ENCODE results near the gene PRXL2C.
"Not testable (repeated sequence)": the region's sequence is repeated elsewhere in the genome, so short reads cannot be mapped to it uniquely, and the experiment has no call there.

Gene PRXL2C

GRCh38 chr9:96649620-96650324, 5.3 kb downstream of the PRXL2C start:
- TF ChIP-seq CTCF (IDR thresholded peaks at IDR 0.05; ENCODE audit: control extremely low read depth, extremely low read depth, low read depth, missing control alignments): no peak
- no peak for DNase-seq (ENCODE audit: extremely low spot score)
- ChIA-PET CTCF (interaction anchor here (1.0 to 2.0 kb wide), 5 partner anchors 8 to 324 kb away, joined by 3 to 12 read pairs (median 6); no protein-coding TSS in a partner anchor), POLR2A (no interaction called here)

- no peak for DNase-seq (ENCODE audit: extremely low spot score)
- TF ChIP-seq CTCF (IDR thresholded peaks at IDR 0.05; ENCODE audit: control extremely low read depth, extremely low read depth, low read depth, missing control alignments): no peak
- ChIA-PET POLR2A (no interaction called here), CTCF (no interaction called here)
Measured at GRCh38 chr9:96646081-96646991, 8.8 kb downstream of the PRXL2C start.

- ChIA-PET POLR2A (no interaction called here), CTCF (no interaction called here)
- no peak for TF ChIP-seq CTCF (IDR thresholded peaks at IDR 0.05; ENCODE audit: control extremely low read depth, extremely low read depth, low read depth, missing control alignments)
- no peak for DNase-seq (ENCODE audit: extremely low spot score)
Measured at GRCh38 chr9:96644137-96644536, 11.0 kb downstream of the PRXL2C start.

- ChIA-PET POLR2A (no interaction called here), CTCF (interaction anchor here (2.1 kb wide), 1 partner anchor 9 kb away, joined by 6 read pairs; no protein-coding TSS in a partner anchor)
- DNase-seq (ENCODE audit: extremely low spot score): no peak
- TF ChIP-seq CTCF (IDR thresholded peaks at IDR 0.05; ENCODE audit: control extremely low read depth, extremely low read depth, low read depth, missing control alignments): no peak
Measured at GRCh38 chr9:96641514-96641913, 13.6 kb downstream of the PRXL2C start.

- no peak for TF ChIP-seq CTCF (IDR thresholded peaks at IDR 0.05; ENCODE audit: control extremely low read depth, extremely low read depth, low read depth, missing control alignments)
- DNase-seq (ENCODE audit: extremely low spot score): no peak
- ChIA-PET CTCF (interaction anchor here (1.8 kb wide), 1 partner anchor 28 kb away, joined by 3 read pairs; no protein-coding TSS in a partner anchor), POLR2A (no interaction called here)
Measured at GRCh38 chr9:96638606-96639364, 16.3 kb downstream of the PRXL2C start.

GRCh38 chr9:96636368-96636767, 18.7 kb downstream of the PRXL2C start:
- TF ChIP-seq CTCF (IDR thresholded peaks at IDR 0.05; ENCODE audit: control extremely low read depth, extremely low read depth, low read depth, missing control alignments): no peak
- DNase-seq (ENCODE audit: extremely low spot score): no peak
- POLR2A ChIA-PET: no interaction called here
- CTCF ChIA-PET: no interaction called here

- POLR2A ChIA-PET; DNase-seq (ENCODE audit: extremely low spot score); CTCF ChIA-PET: not testable (repeated sequence)
Measured at GRCh38 chr9:96633579-96633978, 21.5 kb downstream of the PRXL2C start.

Measured in GM10248 (cell line).